ENCODE measurements around the gene MSRB1.

GRCh38 chr16:1985466-1986150 is 42.6 kb upstream of the MSRB1 start:
- no peak for TF ChIP-seq CTCF (IDR thresholded peaks at IDR 0.05 in 8 of 11, conservative IDR thresholded peaks at IDR 0.05 in 3 of 11)
- no peak for TF ChIP-seq POLR2A (IDR thresholded peaks at IDR 0.05)

All from spleen (tissue), 7 donors.